B cell (primary cell): ENCODE measurements around the gene TRIP13. TPM values are rescaled to one million over a fixed set of nuclear protein-coding genes. Genes with fewer than 3 reads are reported as not detected.
"Not testable (repeated sequence)": the region's sequence is repeated elsewhere in the genome, so short reads cannot be mapped to it uniquely, and the experiment has no call there.

Source experiments
- ATAC-seq: fragments of 200-7000 bp; cut with Tn5 transposase; one replicate; pipeline ENCODE4 v1.10.0; 2021; ENCODE audit warnings: low read depth, mild to moderate bottlenecking, moderate number of reproducible peaks, moderate library complexity
- CTCF ChIA-PET: fragments of 350-600 bp; sonication (Branson Sonifier 250); formaldehyde crosslinking; loops from one replicate; lab custom pipeline; 2021; ENCODE audit warnings: antibody characterized with exemption, inconsistent platforms; lab: Charles Lee
- POLR2A ChIA-PET: fragments of 350-600 bp; sonication (Branson Sonifier 250); formaldehyde crosslinking; loops from one replicate; lab custom pipeline; 2021; ENCODE audit warnings: antibody characterized with exemption; lab: Charles Lee
- DNase-seq: peaks from one replicate; pipeline ENCODE4 v3.0.0; 2013
- H2AFZ ChIP-seq: 2 replicates; pipeline ENCODE4 v1.6.1; 2012; ENCODE audit warnings: mild to moderate bottlenecking, low read depth, low read length; ENCODE audit not compliant: insufficient read depth, poor library complexity, severe bottlenecking
- H3K27ac ChIP-seq, 2 donors: 1 replicate in 1 of 2; 2 replicates in 1 of 2; pipeline ENCODE4 v1.5.1; 2012 to 2013; ENCODE audit warnings: low read length in 2 of 2, mild to moderate bottlenecking in 2 of 2, moderate library complexity in 1 of 2
- H3K27me3 ChIP-seq, 4 experiments: fragments of 200-600 bp in 1 of 4; sonication (generic) in 1 of 4; replicated peaks in 1 of 4; 1 replicate in 2 of 4; 2 replicates in 2 of 4; pipeline versions ENCODE4 v1.6.1 to v1.7.0; 2013 to 2016; ENCODE audit warnings: low read length in 3 of 4, mild to moderate bottlenecking in 2 of 4, mixed read lengths in 1 of 4, moderate library complexity in 1 of 4; ENCODE audit not compliant: insufficient read depth in 4 of 4, control insufficient read depth in 3 of 4; ENCODE audit errors: control extremely low read depth in 1 of 4
- H3K36me3 ChIP-seq, 2 experiments: replicated peaks in 1 of 2; 1 replicate in 1 of 2; 2 replicates in 1 of 2; pipeline versions ENCODE4 v1.6.1 to v1.7.1; 2013; ENCODE audit warnings: low read length in 1 of 2; ENCODE audit not compliant: insufficient read depth in 2 of 2, control insufficient read depth in 1 of 2; ENCODE audit errors: control extremely low read depth in 1 of 2, extremely low read depth in 1 of 2
- H3K4me1 ChIP-seq, 2 donors: fragments of 200-600 bp in 1 of 2; sonication (generic) in 1 of 2; 1 replicate in 1 of 2; 2 replicates in 1 of 2; pipeline versions ENCODE4 v1.5.1 to v1.6.1; 2013 to 2017; ENCODE audit warnings: low read length in 2 of 2; ENCODE audit not compliant: control insufficient read depth in 2 of 2, insufficient read depth in 2 of 2
- H3K4me2 ChIP-seq: replicated peaks from 2 replicates; pipeline ENCODE3; 2012; ENCODE audit warnings: mild to moderate bottlenecking, low read depth, low read length; ENCODE audit not compliant: poor library complexity, severe bottlenecking
- H3K4me3 ChIP-seq, 5 experiments: fragments of 200-600 bp in 1 of 5; sonication (generic) in 1 of 5; 1 replicate in 3 of 5; 2 replicates in 2 of 5; pipeline versions ENCODE4 v1.5.1 to v1.7.0; 2011 to 2016; ENCODE audit warnings: low read length in 4 of 5, mild to moderate bottlenecking in 4 of 5, low read depth in 2 of 5, control low read depth in 1 of 5, moderate library complexity in 1 of 5; ENCODE audit not compliant: insufficient read depth in 1 of 5; ENCODE audit errors: control extremely low read depth in 1 of 5, extremely low read depth in 1 of 5
- H3K79me2 ChIP-seq: fragments of 200-600 bp; sonication (generic); one replicate; pipeline ENCODE4 v1.6.0; 2016; ENCODE audit warnings: low read length; ENCODE audit not compliant: control insufficient read depth, insufficient read depth
- H3K9ac ChIP-seq: fragments of 200-600 bp; sonication (generic); 2 replicates; pipeline ENCODE4 v1.6.1; 2017; ENCODE audit warnings: mild to moderate bottlenecking, low read length, moderate library complexity
- H3K9me3 ChIP-seq, 3 donors: one replicate each; pipeline versions ENCODE4 v1.6.1 to v1.7.1; 2013; ENCODE audit warnings: low read length in 2 of 3; ENCODE audit not compliant: control insufficient read depth in 2 of 3, insufficient read depth in 1 of 3; ENCODE audit errors: control extremely low read depth in 1 of 3
- H4K20me1 ChIP-seq: 2 replicates; pipeline ENCODE4 v1.6.0; 2012; ENCODE audit warnings: mild to moderate bottlenecking, low read length; ENCODE audit not compliant: insufficient read depth, control insufficient read depth, poor library complexity, severe bottlenecking
- H3K27ac Mint-ChIP-seq: one replicate; pipeline ENCODE4 v1.8.0; 2021; ENCODE audit warnings: mixed read lengths
- H3K27me3 Mint-ChIP-seq: one replicate; pipeline ENCODE4 v1.8.0; 2021; ENCODE audit warnings: mixed read lengths
- H3K4me1 Mint-ChIP-seq: one replicate; pipeline ENCODE4 v1.8.0; 2021; ENCODE audit warnings: mixed read lengths
- H3K4me3 Mint-ChIP-seq: one replicate; pipeline ENCODE4 v1.8.0; 2021; ENCODE audit warnings: mixed read lengths
- H3K9me3 Mint-ChIP-seq: one replicate; pipeline ENCODE4 v1.8.0; 2022; ENCODE audit warnings: mixed read lengths; ENCODE audit not compliant: insufficient read depth
- CTCF ChIP-seq: fragments of 200-600 bp; IDR thresholded peaks from one replicate; pipeline ENCODE4 v1.8.0; 2022; ENCODE audit warnings: antibody characterized with exemption, mild to moderate bottlenecking
- EZH2 ChIP-seq: IDR thresholded peaks from 2 replicates; pipeline ENCODE4 v1.6.1; 2012; ENCODE audit warnings: borderline replicate concordance, low read depth, mild to moderate bottlenecking, moderate library complexity, low read length; ENCODE audit not compliant: insufficient read depth, poor library complexity, severe bottlenecking
- WGBS: methylation state at CpG from one replicate; pipeline ENCODE4 v1.1.5; 2013; ENCODE audit warnings: missing lambda C conversion rate; ENCODE audit not compliant: insufficient coverage; 5-methylcytosine and 5-hydroxymethylcytosine counted together
- intact Hi-C: fragments of 100-400 bp; cut with micrococcal nuclease; formaldehyde crosslinking; loops from one replicate; pipeline ENCODE4 v1.10.0; 2022
- polyA plus RNA-seq: library from polyadenylated mRNA; depleted of rRNA; stranded (reverse); fragments of >200 nt; gene quantifications from 2 replicates; pipeline ENCODE4 v1.2.3, GENCODE V29; 2012
- total RNA-seq, 2 donors: library from RNA; stranded (reverse); fragments of 120-200 nt in 1 of 2; gene quantifications; 1 replicate in 1 of 2; 2 replicates in 1 of 2; pipeline versions ENCODE4 v1.2.3 to v1.2.4, GENCODE V29; 2013 to 2022

TRIP13 gene
- total and polyA plus RNA-seq, 2 donors (not counting 1 experiment from before 2014, with no cell fraction given): 0.63 to 1.1 TPM

DNA sequence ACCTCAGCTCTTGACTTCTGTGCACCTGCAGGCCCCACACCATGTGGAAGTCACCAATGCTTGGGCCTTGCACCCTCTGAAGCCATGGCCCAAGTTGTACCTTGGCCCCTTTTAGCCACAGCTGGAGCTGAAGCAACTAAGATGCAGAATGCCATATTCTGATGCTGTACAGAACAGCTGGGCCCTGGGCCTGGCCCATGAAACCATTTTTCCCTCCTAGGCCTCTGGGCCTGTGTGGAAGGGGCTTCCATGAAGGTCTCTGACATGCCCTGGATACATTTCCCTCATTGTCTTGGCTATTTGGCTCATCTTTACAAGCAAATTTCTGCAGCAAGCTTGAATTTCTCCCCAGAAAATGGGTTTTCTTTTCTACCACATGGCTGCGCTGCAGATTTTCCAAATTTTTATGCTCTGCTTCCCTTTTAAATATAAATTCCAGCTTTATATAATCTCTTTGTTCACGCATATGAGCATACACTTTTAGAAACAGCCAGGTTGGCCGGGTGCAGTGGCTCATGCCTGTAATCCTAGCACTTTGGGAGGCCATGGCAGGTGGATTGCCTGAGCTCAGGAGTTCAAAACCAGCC lies 41.8 kb downstream of the TRIP13 start:
- peaks cover 18% of the 10 kb centered on the region for H3K27me3 Mint-ChIP-seq
- CTCF ChIA-PET: interaction anchor here (0.6 to 1.4 kb wide), 4 partner anchors 14 to 240 kb away, joined by 3 to 6 read pairs (median 4); no protein-coding TSS in a partner anchor
- H3K27me3 ChIP-seq, H4K20me1 ChIP-seq, H3K9ac ChIP-seq, H3K79me2 ChIP-seq, intact Hi-C loops, ATAC-seq, H3K9me3 ChIP-seq, H3K27ac ChIP-seq, H3K4me3 ChIP-seq, H3K36me3 ChIP-seq, H3K4me2 ChIP-seq, H3K4me1 ChIP-seq, H3K4me3 Mint-ChIP-seq, DNase-seq, POLR2A ChIA-PET, H3K9me3 Mint-ChIP-seq, H2AFZ ChIP-seq, H3K4me1 Mint-ChIP-seq, H3K27ac Mint-ChIP-seq: not testable (repeated sequence)
- 92% methylated on average over 2 of the region's 3 CpGs for WGBS

DNA sequence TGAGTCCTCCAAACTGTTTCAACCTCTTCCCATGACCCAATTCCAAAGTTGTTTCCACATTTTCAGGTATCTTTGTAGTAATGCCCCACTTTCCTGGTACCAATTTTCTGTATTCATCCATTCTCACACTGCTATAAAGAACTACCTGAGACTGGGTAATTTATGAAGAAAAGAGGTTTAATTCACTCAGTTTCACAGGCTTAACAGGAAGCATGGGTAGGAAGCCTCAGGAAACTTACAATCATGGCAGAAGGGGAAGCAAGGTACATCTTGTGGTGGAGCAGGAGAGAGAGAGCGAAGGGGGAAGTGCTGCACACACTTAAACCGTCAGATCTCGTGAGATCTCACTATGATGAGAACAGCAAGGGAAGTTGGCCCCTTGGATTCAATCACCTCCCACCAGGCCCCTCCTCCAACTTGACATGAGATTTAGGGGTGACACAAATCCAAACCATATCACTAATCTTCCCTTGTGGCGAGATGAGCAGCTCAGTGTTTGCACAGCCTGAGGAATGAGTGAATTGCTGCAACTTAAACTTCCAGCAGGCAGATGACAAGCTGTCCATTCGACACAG lies 42.9 kb downstream of the TRIP13 start:
- Mint-ChIP-seq H3K4me3 (no peak overlapping the region), H3K4me1 (no peaks in the 10 kb centered on the region), H3K27me3 (peaks cover 15% of the 10 kb centered on the region), H3K27ac (no peak overlapping the region), H3K9me3 (no peaks in the 10 kb centered on the region)
- Histone ChIP-seq H3K9ac (no peak overlapping the region), H3K27me3 (peaks cover 0 to 3% (median under 1%) of the 10 kb centered on the region in 4 experiments), H3K79me2 (no peaks in the 10 kb centered on the region), H3K9me3 (peaks cover 0 to 7% (median 0%) of the 10 kb centered on the region in 3 donors), H2AFZ (no peak overlapping the region), H3K4me2 (no peak overlapping the region), H3K4me3 (no peak overlapping the region), H3K4me1 (no peaks in the 10 kb centered on the region), H3K36me3 (no peaks in the 10 kb centered on the region), H3K27ac (no peak overlapping the region), H4K20me1 (no peaks in the 10 kb centered on the region)
- ATAC-seq (no peak), DNase-seq (no peak)
- WGBS: 88% methylated on average over 1 of the region's 5 CpGs
- CTCF ChIA-PET: interaction anchor here (1.3 kb wide), 1 partner anchor 205 kb away, joined by 6 read pairs; no protein-coding TSS in a partner anchor
- intact Hi-C loops: no loop called here
- no peak for TF ChIP-seq EZH2
- TF ChIP-seq CTCF: no peak
- POLR2A ChIA-PET: no interaction called here
